MCF 10A (cell line): ENCODE results near the gene TMEM88. TPM values are rescaled to one million over a fixed set of nuclear protein-coding genes. Genes with fewer than 3 reads are reported as not detected.

ENCODE experiments used
- BruUV-seq: library from RNA; stranded (reverse); fragments of 400-500 nt; replicated peaks from 2 replicates; lab custom pipeline; 2021; lab: Mats Ljungman, UMichigan
- CTCF ChIA-PET: fragments of 300-600 bp; sonication (Branson Sonifier 250); formaldehyde crosslinking; extraction: SDS; loops from one replicate; lab custom pipeline; 2021; ENCODE audit warnings: antibody characterized with exemption, inconsistent platforms; lab: Yijun Ruan, JAX
- POLR2A ChIA-PET: fragments of 300-600, 350-650 bp; sonication (Branson Sonifier 250); formaldehyde crosslinking; extraction: SDS; loops from one replicate; lab custom pipeline; 2020; ENCODE audit warnings: antibody characterized with exemption, inconsistent platforms; lab: Yijun Ruan, JAX
- DNase-seq: peaks from one replicate; pipeline ENCODE4 v3.0.0-alpha.2; 2018; ENCODE audit not compliant: unreplicated experiment
- H3K27ac Mint-ChIP-seq: one replicate; pipeline ENCODE4 v1.8.0; 2022; ENCODE audit warnings: mild to moderate bottlenecking, low read depth, mixed read lengths; ENCODE audit not compliant: unreplicated experiment
- H3K27me3 Mint-ChIP-seq: one replicate; pipeline ENCODE4 v1.8.0; 2022; ENCODE audit warnings: mixed read lengths; ENCODE audit not compliant: insufficient read depth, unreplicated experiment
- H3K36me3 Mint-ChIP-seq: one replicate; pipeline ENCODE4 v1.8.0; 2022; ENCODE audit warnings: mild to moderate bottlenecking, moderate library complexity, mixed read lengths; ENCODE audit not compliant: insufficient read depth, unreplicated experiment
- H3K4me1 Mint-ChIP-seq: one replicate; pipeline ENCODE4 v1.8.0; 2022; ENCODE audit warnings: mixed read lengths; ENCODE audit not compliant: insufficient read depth, unreplicated experiment
- H3K4me3 Mint-ChIP-seq: one replicate; pipeline ENCODE4 v1.8.0; 2022; ENCODE audit warnings: mild to moderate bottlenecking, moderate library complexity, mixed read lengths; ENCODE audit not compliant: unreplicated experiment
- H3K9me3 Mint-ChIP-seq: one replicate; pipeline ENCODE4 v1.8.0; 2022; ENCODE audit warnings: mixed read lengths; ENCODE audit not compliant: unreplicated experiment
- CTCF ChIP-seq: fragments of 200-600 bp; IDR thresholded peaks from one replicate; pipeline ENCODE4 v1.8.0; 2022; ENCODE audit warnings: antibody characterized with exemption, mild to moderate bottlenecking; ENCODE audit not compliant: unreplicated experiment
- intact Hi-C: fragments of 100-400 bp; cut with micrococcal nuclease; formaldehyde crosslinking; loops from 2 replicates; pipeline ENCODE4 v1.14.1; 2022
- total RNA-seq: library from RNA; stranded (reverse); gene quantifications from 2 replicates; pipeline ENCODE4 v1.2.3, GENCODE V29; 2022

The TMEM88 gene
- total RNA-seq, 1 experiment from 2014 or later = 4.4 TPM

GRCh38 chr17:7864995-7865650 is 10.3 kb downstream of the TMEM88 start:
- ChIA-PET CTCF (interaction anchor here (0.6 to 6.8 kb wide), 12 partner anchors 21 to 283 kb away, joined by 3 to 70 read pairs (median 5); partner anchors contain the start of gene CHD3), POLR2A (interaction anchor here (0.7 to 1.7 kb wide), 6 partner anchors 8 to 291 kb away, joined by 3 to 8 read pairs (median 4); partner anchors contain the start of genes CNTROB, RNF227 and TRAPPC1)
- no peaks in the 10 kb centered on the region for H3K9me3 Mint-ChIP-seq
- H3K4me1 Mint-ChIP-seq = peaks cover 16% of the 10 kb centered on the region
- H3K27me3 Mint-ChIP-seq = no peaks in the 10 kb centered on the region
- no peak for TF ChIP-seq CTCF
- DNase-seq = no peak
- no TSS peak for BruUV-seq
- intact Hi-C loops = loop anchor here (5.0 kb wide), 1 partner anchor 192 kb away; no protein-coding TSS in a partner anchor
- no peak overlapping the region for H3K27ac Mint-ChIP-seq
- peaks cover 33% of the 10 kb centered on the region for H3K36me3 Mint-ChIP-seq
- no peak overlapping the region for H3K4me3 Mint-ChIP-seq

GRCh38 chr17:7867881-7868329 is 13.0 kb downstream of the TMEM88 start:
- DNase-seq = peak; percentile 46
- H3K4me3 Mint-ChIP-seq = no peak overlapping the region
- no peaks in the 10 kb centered on the region for H3K9me3 Mint-ChIP-seq
- BruUV-seq = no TSS peak
- H3K27me3 Mint-ChIP-seq = no peaks in the 10 kb centered on the region
- TF ChIP-seq CTCF = no peak
- H3K4me1 Mint-ChIP-seq = peaks cover 11% of the 10 kb centered on the region
- intact Hi-C loops = no loop called here
- no peak overlapping the region for H3K27ac Mint-ChIP-seq
- peaks cover 32% of the 10 kb centered on the region for H3K36me3 Mint-ChIP-seq
- POLR2A ChIA-PET = interaction anchor here (0.5 to 4.6 kb wide), 10 partner anchors 11 to 251 kb away, joined by 3 to 23 read pairs (median 4); partner anchors contain the start of genes CNTROB, CYB5D1, NAA38 and RNF227
- CTCF ChIA-PET = interaction anchor here (0.6 to 2.4 kb wide), 5 partner anchors 21 to 251 kb away, joined by 3 to 6 read pairs (median 5); partner anchors contain the start of genes ALOXE3 and CHD3

- Mint-ChIP-seq H3K9me3 (no peaks in the 10 kb centered on the region), H3K27ac (peak overlapping the region; percentile 22), H3K4me3 (no peak overlapping the region), H3K36me3 (peaks cover 32% of the 10 kb centered on the region), H3K27me3 (no peaks in the 10 kb centered on the region), H3K4me1 (peaks cover 8% of the 10 kb centered on the region)
- ChIA-PET POLR2A (interaction anchor here (1.5 kb wide), 1 partner anchor 8 kb away, joined by 3 read pairs; no protein-coding TSS in a partner anchor), CTCF (interaction anchor here (0.6 kb wide), 1 partner anchor 221 kb away, joined by 3 read pairs; no protein-coding TSS in a partner anchor)
- no TSS peak for BruUV-seq
- DNase-seq = no peak
- TF ChIP-seq CTCF = no peak
- intact Hi-C loops = no loop called here
Observed at GRCh38 chr17:7873051-7873450, 18.2 kb downstream of the TMEM88 start.

- intact Hi-C loops = no loop called here
- Mint-ChIP-seq H3K27me3 (no peaks in the 10 kb centered on the region), H3K36me3 (peaks cover 26% of the 10 kb centered on the region), H3K4me3 (no peak overlapping the region), H3K27ac (no peak overlapping the region), H3K4me1 (peaks cover 5% of the 10 kb centered on the region), H3K9me3 (no peaks in the 10 kb centered on the region)
- CTCF ChIA-PET = interaction anchor here (1.0 to 1.5 kb wide), 2 partner anchors 22 to 114 kb away, joined by 6 to 7 read pairs; no protein-coding TSS in a partner anchor
- TF ChIP-seq CTCF = no peak
- POLR2A ChIA-PET = interaction anchor here (0.6 to 2.0 kb wide), 3 partner anchors 10 to 151 kb away, joined by 3 to 5 read pairs (median 5); partner anchors contain the start of gene RNF227
- DNase-seq = no peak
- BruUV-seq = no TSS peak
Observed at GRCh38 chr17:7875804-7876370, 21.0 kb downstream of the TMEM88 start.
